GM23338 (cell line): ENCODE results near the gene RILP. TPM values are rescaled to one million over a fixed set of nuclear protein-coding genes. Genes with fewer than 3 reads are reported as not detected.
A peak's percentile ranks its signal among the peaks of the same experiment; 100 is the strongest.

Source experiments
- ATAC-seq: fragments of 200-7000 bp; cut with Tn5 transposase; 3 replicates; pipeline ENCODE4 v1.9.1; 2020
- DNase-seq: peaks from one replicate; pipeline ENCODE4 v3.0.0-alpha.2; 2015; ENCODE audit warnings: low spot score
- H2AFZ ChIP-seq: fragments of 200-600 bp; sonication (generic); 2 replicates; pipeline ENCODE4 v1.8.0; 2016; ENCODE audit warnings: antibody characterized with exemption, mild to moderate bottlenecking, moderate library complexity
- H3F3A ChIP-seq: fragments of 200-600 bp; sonication (generic); replicated peaks from 2 replicates; pipeline ENCODE4 v1.8.0; 2017; ENCODE audit warnings: antibody characterized with exemption, mixed run types, low read depth
- H3K27ac ChIP-seq: fragments of 200-600 bp; sonication (generic); 2 replicates; pipeline ENCODE4 v1.6.1; 2016; ENCODE audit warnings: low read depth
- H3K27me3 ChIP-seq: fragments of 200-600 bp; sonication (generic); 2 replicates; pipeline ENCODE4 v1.8.0; 2016; ENCODE audit warnings: mild to moderate bottlenecking, mixed run types, moderate library complexity; ENCODE audit not compliant: insufficient read depth
- H3K36me3 ChIP-seq: fragments of 200-600 bp; sonication (generic); 2 replicates; pipeline ENCODE4 v1.8.0; 2016; ENCODE audit warnings: mild to moderate bottlenecking; ENCODE audit not compliant: insufficient read depth
- H3K4me1 ChIP-seq: fragments of 200-600 bp; sonication (generic); 2 replicates; pipeline ENCODE4 v1.8.0; 2016; ENCODE audit warnings: mild to moderate bottlenecking, moderate library complexity; ENCODE audit not compliant: insufficient read depth
- H3K4me2 ChIP-seq: fragments of 200-600 bp; sonication (generic); 2 replicates; pipeline ENCODE4 v1.7.1; 2017; ENCODE audit warnings: mixed run types
- H3K4me3 ChIP-seq: fragments of 200-600 bp; sonication (generic); 2 replicates; pipeline ENCODE4 v1.6.1; 2016; ENCODE audit warnings: mixed run types
- H3K79me2 ChIP-seq: fragments of 200-600 bp; sonication (generic); replicated peaks from 2 replicates; pipeline ENCODE4 v1.8.0; 2017; ENCODE audit warnings: mild to moderate bottlenecking; ENCODE audit not compliant: insufficient read depth
- H3K9me2 ChIP-seq: fragments of 200-600 bp; sonication (generic); 2 replicates; pipeline ENCODE4 v1.8.0; 2017; ENCODE audit not compliant: insufficient read depth
- H4K20me1 ChIP-seq: fragments of 200-600 bp; sonication (generic); replicated peaks from 2 replicates; pipeline ENCODE4 v1.8.0; 2017; ENCODE audit warnings: mild to moderate bottlenecking; ENCODE audit not compliant: insufficient read depth
- H3K27ac Mint-ChIP-seq: 2 replicates; pipeline ENCODE4 v1.8.0; 2020; ENCODE audit warnings: inconsistent platforms, mild to moderate bottlenecking, moderate library complexity, mixed read lengths
- H3K27me3 Mint-ChIP-seq: 3 replicates; pipeline ENCODE4 v1.8.0; 2022; ENCODE audit warnings: low read depth, mild to moderate bottlenecking, moderate library complexity, mixed read lengths, inconsistent platforms; ENCODE audit not compliant: insufficient read depth, poor library complexity
- H3K36me3 Mint-ChIP-seq: 3 replicates; pipeline ENCODE4 v1.8.0; 2021; ENCODE audit warnings: low read depth, mild to moderate bottlenecking, inconsistent platforms, moderate library complexity, mixed read lengths
- H3K4me1 Mint-ChIP-seq: 3 replicates; pipeline ENCODE4 v1.8.0; 2020; ENCODE audit warnings: mild to moderate bottlenecking, inconsistent platforms, mixed read lengths
- H3K4me3 Mint-ChIP-seq: 3 replicates; pipeline ENCODE4 v1.8.0; 2021; ENCODE audit warnings: moderate library complexity, mild to moderate bottlenecking, inconsistent platforms, mixed read lengths
- H3K9me3 Mint-ChIP-seq: 3 replicates; pipeline ENCODE4 v1.8.0; 2020; ENCODE audit warnings: moderate library complexity, mild to moderate bottlenecking, inconsistent platforms, mixed read lengths
- CREB1 ChIP-seq: fragments of 250-450 bp; sonication (Bioruptor Pico); IDR thresholded peaks from 2 replicates; pipeline ENCODE4 v1.5.0; 2020; ENCODE audit warnings: low read depth, mild to moderate bottlenecking, moderate library complexity
- ETS1 ChIP-seq: IDR thresholded peaks from 2 replicates; pipeline ENCODE4 v1.6.1; 2016; ENCODE audit warnings: antibody characterized with exemption
- JUNB ChIP-seq: IDR thresholded peaks from one replicate; pipeline ENCODE4 v1.6.1; 2016; ENCODE audit warnings: antibody characterized with exemption; ENCODE audit not compliant: unreplicated experiment
- POLR2AphosphoS5 ChIP-seq: IDR thresholded peaks from 2 replicates; pipeline ENCODE4 v1.6.1; 2016; ENCODE audit warnings: antibody characterized with exemption, low read depth
- REST ChIP-seq: IDR thresholded peaks from one replicate; pipeline ENCODE4 v1.6.1; 2018; ENCODE audit warnings: antibody characterized with exemption; ENCODE audit not compliant: unreplicated experiment
- STAT1 ChIP-seq: IDR thresholded peaks from one replicate; pipeline ENCODE4 v1.6.1; 2016; ENCODE audit warnings: antibody characterized with exemption; ENCODE audit not compliant: unreplicated experiment
- ZNF114 ChIP-seq: fragments of 250-450 bp; sonication (Bioruptor Pico); IDR thresholded peaks from 2 replicates; pipeline ENCODE4 v1.5.0; 2020; ENCODE audit warnings: mild to moderate bottlenecking, moderate library complexity
- ZNF462 ChIP-seq: fragments of 250-450 bp; sonication (Bioruptor Pico); IDR thresholded peaks from 2 replicates; pipeline ENCODE4 v1.5.0; 2020; ENCODE audit warnings: mild to moderate bottlenecking, moderate library complexity
- polyA plus RNA-seq: library from polyadenylated mRNA; unstranded; fragments of >200 nt; fragmentation: Nextera tagmentation; extraction: Ambion mirVana; gene quantifications from 2 replicates; pipeline ENCODE4 v1.2.1, GENCODE V29; 2016
- total RNA-seq: library from RNA; depleted of rRNA; stranded (reverse); fragments of >200 nt; shearing (Covaris generic); gene quantifications from 2 replicates; pipeline ENCODE4 v1.2.3, GENCODE V29; 2014

Gene RILP
- total and polyA plus RNA-seq, 2 experiments from 2014 or later = 9.2 to 10.8 TPM

- TF ChIP-seq ZNF462 = no peak
- TF ChIP-seq ETS1 = no peak
- TF ChIP-seq POLR2AphosphoS5 = no peak
Observed at GRCh38 chr17:1647802-1648171, 1.9 kb downstream of the RILP start (continued).

GRCh38 chr17:1646199-1646875 is 3.3 kb downstream of the RILP start:
- Mint-ChIP-seq H3K27me3 (peaks cover 29% of the 10 kb centered on the region), H3K27ac (no peak overlapping the region)
- H3K36me3 ChIP-seq = peaks cover 5% of the 10 kb centered on the region; the same call in 1 of the 2 replicates
- TF ChIP-seq CREB1 (CRISPR knock-in tag) = no peak
- TF ChIP-seq POLR2AphosphoS5 = no peak
- TF ChIP-seq REST = no peak
- TF ChIP-seq ZNF114 (CRISPR knock-in tag) = no peak
- TF ChIP-seq STAT1 = no peak
- no peak for TF ChIP-seq JUNB

More at GRCh38 chr17:1646199-1646875, 3.3 kb downstream of the RILP start:
- H3K4me1 ChIP-seq = peaks cover 24% of the 10 kb centered on the region
- H3K4me2 ChIP-seq = peak overlapping the region; percentile 51; the same call in 1 of the 2 replicates
- peaks cover 2% of the 10 kb centered on the region; the same call in 1 of the 2 replicates for H4K20me1 ChIP-seq
- no peaks in the 10 kb centered on the region for H3K79me2 ChIP-seq
- H3F3A ChIP-seq = peaks cover 30% of the 10 kb centered on the region
- no peak for ATAC-seq
- Mint-ChIP-seq H3K4me1 (peaks cover 33% of the 10 kb centered on the region), H3K36me3 (peaks cover 9% of the 10 kb centered on the region; the same call in 2 of the 3 replicates), H3K9me3 (peaks cover 3% of the 10 kb centered on the region; the same call in 1 of the 3 replicates), H3K4me3 (peak overlapping the region; percentile 4; the same call in 1 of the 3 replicates)
- H3K9me2 ChIP-seq = peaks cover 3% of the 10 kb centered on the region; the same call in 1 of the 2 replicates
- H3K4me3 ChIP-seq = no peak overlapping the region
- no peak for DNase-seq
- H3K27me3 ChIP-seq = peaks cover 6% of the 10 kb centered on the region
- H3K27ac ChIP-seq = no peak overlapping the region
- no peak overlapping the region for H2AFZ ChIP-seq
